Nephron (organoid): ENCODE results near the gene CNIH2.

ENCODE experiments used
- H3K27ac Mint-ChIP-seq, 3 experiments: 2 replicates each; pipeline ENCODE4 v1.8.0; 2020; ENCODE audit warnings: mixed read lengths in 3 of 3, mild to moderate bottlenecking in 2 of 3, moderate library complexity in 1 of 3
- H3K27me3 Mint-ChIP-seq: 2 replicates; pipeline ENCODE4 v1.8.0; 2021; ENCODE audit warnings: low read depth, mild to moderate bottlenecking, moderate library complexity, mixed read lengths
- H3K36me3 Mint-ChIP-seq: 2 replicates; pipeline ENCODE4 v1.8.0; 2020; ENCODE audit warnings: low read depth, mixed read lengths
- H3K4me1 Mint-ChIP-seq: 2 replicates; pipeline ENCODE4 v1.8.0; 2020; ENCODE audit warnings: mixed read lengths
- H3K4me3 Mint-ChIP-seq, 3 experiments: 2 replicates each; pipeline ENCODE4 v1.8.0; 2020; ENCODE audit warnings: mild to moderate bottlenecking in 3 of 3, mixed read lengths in 3 of 3, moderate library complexity in 2 of 3
- H3K9me3 Mint-ChIP-seq: 2 replicates; pipeline ENCODE4 v1.8.0; 2020; ENCODE audit warnings: mixed read lengths
- TF ChIP-seq, protein P1 (sequence below), 3 experiments: fragments of 200-600 bp; sonication (generic); IDR thresholded peaks; one replicate each; pipeline ENCODE4 v1.5.0; 2021; ENCODE audit warnings: antibody characterized with exemption in 3 of 3; ENCODE audit not compliant: unreplicated experiment in 3 of 3

Gene CNIH2

GRCh38 chr11:66259956-66260355 lies 18.0 kb upstream of the CNIH2 start:
- H3K36me3 Mint-ChIP-seq, result peaks cover 37% of the 10 kb centered on the region
- peak overlapping the region; percentile 62 to 93 (median 92) for H3K4me3 Mint-ChIP-seq

DNA sequence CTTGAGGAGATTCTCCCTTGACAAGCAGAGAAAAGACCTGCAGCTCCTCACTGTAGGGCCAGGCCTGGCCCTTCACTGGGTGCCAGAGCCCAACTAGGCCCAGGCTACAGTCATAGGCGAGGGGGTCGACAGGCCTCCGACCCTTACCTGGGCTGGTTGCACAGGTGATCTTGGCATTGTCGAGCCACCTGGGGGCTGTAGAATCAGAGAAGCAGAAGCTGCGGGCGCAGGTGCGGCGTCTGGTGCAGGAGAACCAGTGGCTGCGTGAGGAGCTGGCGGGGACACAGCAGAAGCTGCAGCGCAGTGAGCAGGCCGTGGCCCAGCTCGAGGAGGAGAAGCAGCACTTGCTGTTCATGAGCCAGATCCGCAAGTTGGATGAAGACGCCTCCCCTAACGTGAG lies 16.4 kb upstream of the CNIH2 start:
- H3K36me3 Mint-ChIP-seq, result peaks cover 37% of the 10 kb centered on the region
- TF ChIP-seq, protein P1, sequence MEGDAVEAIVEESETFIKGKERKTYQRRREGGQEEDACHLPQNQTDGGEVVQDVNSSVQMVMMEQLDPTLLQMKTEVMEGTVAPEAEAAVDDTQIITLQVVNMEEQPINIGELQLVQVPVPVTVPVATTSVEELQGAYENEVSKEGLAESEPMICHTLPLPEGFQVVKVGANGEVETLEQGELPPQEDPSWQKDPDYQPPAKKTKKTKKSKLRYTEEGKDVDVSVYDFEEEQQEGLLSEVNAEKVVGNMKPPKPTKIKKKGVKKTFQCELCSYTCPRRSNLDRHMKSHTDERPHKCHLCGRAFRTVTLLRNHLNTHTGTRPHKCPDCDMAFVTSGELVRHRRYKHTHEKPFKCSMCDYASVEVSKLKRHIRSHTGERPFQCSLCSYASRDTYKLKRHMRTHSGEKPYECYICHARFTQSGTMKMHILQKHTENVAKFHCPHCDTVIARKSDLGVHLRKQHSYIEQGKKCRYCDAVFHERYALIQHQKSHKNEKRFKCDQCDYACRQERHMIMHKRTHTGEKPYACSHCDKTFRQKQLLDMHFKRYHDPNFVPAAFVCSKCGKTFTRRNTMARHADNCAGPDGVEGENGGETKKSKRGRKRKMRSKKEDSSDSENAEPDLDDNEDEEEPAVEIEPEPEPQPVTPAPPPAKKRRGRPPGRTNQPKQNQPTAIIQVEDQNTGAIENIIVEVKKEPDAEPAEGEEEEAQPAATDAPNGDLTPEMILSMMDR (IDR thresholded peaks at IDR 0.05; ENCODE audit: unreplicated experiment in 3 of 3), result no peak

More at GRCh38 chr11:66259956-66260355, 18.0 kb upstream of the CNIH2 start:
- Mint-ChIP-seq H3K27me3 (peaks cover 4% of the 10 kb centered on the region), H3K27ac (peak overlapping the region in 1 of 3 experiments; percentile 68), H3K4me1 (peaks cover 21% of the 10 kb centered on the region), H3K9me3 (no peaks in the 10 kb centered on the region)
- TF ChIP-seq, protein P1 (IDR thresholded peaks at IDR 0.05; ENCODE audit: unreplicated experiment in 3 of 3), result no peak

DNA sequence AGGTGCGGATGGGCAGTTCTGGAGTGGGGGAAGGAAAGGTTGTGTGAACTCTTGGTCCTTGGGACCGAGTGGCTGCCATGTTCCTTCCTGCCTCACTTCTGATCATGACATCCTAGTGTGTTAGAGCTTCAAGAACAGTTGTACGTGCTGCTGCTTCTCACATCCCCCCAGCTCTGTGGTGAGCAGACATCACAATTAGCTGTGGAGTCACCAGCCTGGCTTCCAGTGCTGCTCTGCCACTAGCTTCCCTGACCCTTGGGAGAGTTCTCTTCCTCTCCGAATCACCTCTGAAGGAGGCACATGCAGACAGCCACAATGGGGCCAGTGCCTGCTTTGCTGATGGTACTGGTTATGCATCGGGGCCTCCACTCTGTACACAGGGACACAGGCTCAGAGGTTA lies 15.8 kb upstream of the CNIH2 start:
- peaks cover 37% of the 10 kb centered on the region for H3K36me3 Mint-ChIP-seq
- peak overlapping the region; percentile 27 to 62 (median 47) for H3K4me3 Mint-ChIP-seq
- TF ChIP-seq, protein P1 (IDR thresholded peaks at IDR 0.05; ENCODE audit: unreplicated experiment in 3 of 3), result no peak
- peaks cover 20% of the 10 kb centered on the region for H3K4me1 Mint-ChIP-seq
- no peak overlapping the region for H3K27ac Mint-ChIP-seq
- no peaks in the 10 kb centered on the region for H3K9me3 Mint-ChIP-seq
- H3K27me3 Mint-ChIP-seq, result no peaks in the 10 kb centered on the region

More for the DNA sequence above, 16.4 kb upstream of the CNIH2 start:
- H3K9me3 Mint-ChIP-seq, result no peaks in the 10 kb centered on the region
- H3K4me1 Mint-ChIP-seq, result peaks cover 20% of the 10 kb centered on the region
- no peak overlapping the region for H3K27ac Mint-ChIP-seq
- no peak overlapping the region for H3K4me3 Mint-ChIP-seq
- H3K27me3 Mint-ChIP-seq, result peaks cover 3% of the 10 kb centered on the region

GRCh38 chr11:66262696-66263095 lies 15.3 kb upstream of the CNIH2 start:
- no peak overlapping the region for H3K4me3 Mint-ChIP-seq
- TF ChIP-seq, protein P1 (IDR thresholded peaks at IDR 0.05; ENCODE audit: unreplicated experiment in 3 of 3), result no peak
- H3K9me3 Mint-ChIP-seq, result no peaks in the 10 kb centered on the region
- H3K4me1 Mint-ChIP-seq, result peaks cover 22% of the 10 kb centered on the region
- peaks cover 37% of the 10 kb centered on the region for H3K36me3 Mint-ChIP-seq
- no peak overlapping the region for H3K27ac Mint-ChIP-seq
- H3K27me3 Mint-ChIP-seq, result no peaks in the 10 kb centered on the region

DNA sequence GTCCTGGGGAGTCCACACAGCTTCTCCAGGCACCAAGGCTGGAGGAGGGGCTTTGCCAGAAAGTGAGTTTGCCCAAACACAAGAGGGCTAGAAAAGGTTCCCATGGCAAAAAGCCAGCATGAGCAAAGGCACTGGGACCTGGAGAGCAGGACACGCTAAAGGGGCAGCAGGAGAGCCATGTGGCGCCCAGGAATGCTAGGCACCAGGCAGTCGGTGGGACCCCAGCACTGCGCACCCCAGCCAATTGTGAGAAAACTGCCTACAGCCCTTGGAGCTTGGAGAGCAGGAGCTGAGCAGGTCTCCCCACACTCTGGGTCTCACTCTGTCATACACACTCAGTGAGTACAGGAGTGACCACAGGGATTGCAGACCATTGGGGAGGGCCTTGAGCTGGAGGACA lies 14.7 kb upstream of the CNIH2 start:
- H3K27ac Mint-ChIP-seq, result no peak overlapping the region
- H3K36me3 Mint-ChIP-seq, result peaks cover 37% of the 10 kb centered on the region
- H3K27me3 Mint-ChIP-seq, result no peaks in the 10 kb centered on the region
- TF ChIP-seq, protein P1 (IDR thresholded peaks at IDR 0.05; ENCODE audit: unreplicated experiment in 3 of 3), result no peak
- peaks cover 24% of the 10 kb centered on the region for H3K4me1 Mint-ChIP-seq
- H3K9me3 Mint-ChIP-seq, result no peaks in the 10 kb centered on the region
- no peak overlapping the region for H3K4me3 Mint-ChIP-seq

- Mint-ChIP-seq H3K9me3 (no peaks in the 10 kb centered on the region), H3K27ac (no peak overlapping the region), H3K4me3 (no peak overlapping the region), H3K36me3 (peaks cover 37% of the 10 kb centered on the region), H3K27me3 (no peaks in the 10 kb centered on the region), H3K4me1 (peaks cover 26% of the 10 kb centered on the region)
- TF ChIP-seq, protein P1 (IDR thresholded peaks at IDR 0.05; ENCODE audit: unreplicated experiment in 3 of 3), result no peak
These were observed 14.2 kb upstream of the CNIH2 start for GRCh38 chr11:66263785-66264184.
